GM19467 (cell line): ENCODE results near the gene MAP2K5.

Experiments used
- ATAC-seq: cut with Tn5 transposase; IDR thresholded peaks from one replicate; pipeline ENCODE4 v1.9.1; 2021; ENCODE audit warnings: mild to moderate bottlenecking, moderate library complexity; ENCODE audit not compliant: unreplicated experiment

The MAP2K5 gene

DNA sequence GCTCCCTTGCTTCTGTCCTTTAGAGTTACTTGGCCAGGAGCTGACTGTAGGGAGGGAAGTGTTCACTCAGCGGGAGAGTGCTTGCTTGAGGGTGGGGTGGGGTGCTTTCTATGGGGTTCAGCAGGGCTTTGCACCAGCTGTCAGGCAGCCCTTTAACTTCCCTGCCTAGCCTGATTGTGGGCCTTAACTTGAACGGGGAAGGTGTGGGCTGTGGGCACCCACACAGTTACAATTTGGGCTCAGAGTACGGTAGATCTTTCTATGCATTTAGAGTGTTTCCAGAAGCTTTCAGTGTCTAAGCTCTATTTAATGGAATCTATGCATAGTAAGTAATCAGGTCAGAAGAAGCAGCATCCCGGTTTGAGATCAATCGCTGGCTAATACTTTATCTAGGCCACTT lies 234.6 kb downstream of the MAP2K5 start:
- ATAC-seq, result no peak

DNA sequence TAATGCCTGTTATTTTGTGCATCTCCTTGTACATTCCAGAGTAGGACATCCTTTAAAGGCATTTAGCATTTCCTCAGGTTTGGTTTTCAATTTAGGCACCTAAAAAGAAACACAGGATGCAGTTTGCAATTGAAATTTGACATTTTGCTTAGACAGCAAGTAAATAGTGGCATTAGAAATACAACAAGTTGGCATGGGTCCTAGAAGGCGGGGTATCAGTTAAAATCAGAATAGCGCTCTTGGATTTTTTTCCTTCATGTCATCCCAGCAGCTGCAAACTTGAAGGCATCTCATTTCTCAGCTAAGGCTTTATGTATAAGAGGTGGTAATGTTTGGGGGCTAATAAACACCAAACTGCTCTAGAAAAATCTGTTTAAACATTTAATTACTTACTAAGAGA lies 235.3 kb downstream of the MAP2K5 start:
- no peak for ATAC-seq

- ATAC-seq, result no peak
Observed at GRCh38 chr15:67778968-67779548, 236.6 kb downstream of the MAP2K5 start.

- no peak for ATAC-seq
Observed at GRCh38 chr15:67779549-67780111, 237.1 kb downstream of the MAP2K5 start.

DNA sequence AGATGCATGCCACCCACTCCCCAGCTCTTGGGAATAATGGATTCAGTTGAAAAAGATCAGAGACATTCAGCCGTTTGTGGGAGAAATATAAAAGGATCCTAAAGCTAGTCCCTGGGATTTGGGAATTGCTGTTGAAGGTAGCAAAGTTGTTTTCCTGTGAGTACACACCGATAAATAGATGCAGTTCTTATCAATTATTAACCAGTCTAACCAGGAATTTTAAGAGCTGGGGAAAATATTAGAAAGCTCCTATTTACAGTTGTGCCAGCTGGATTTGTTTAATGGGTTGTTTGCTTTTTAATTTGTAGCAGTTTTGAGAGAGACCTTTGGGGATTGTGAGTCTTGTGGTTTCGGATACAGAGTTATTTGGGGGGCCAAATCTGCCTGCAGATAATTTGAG lies 238.6 kb downstream of the MAP2K5 start:
- ATAC-seq, result no peak

DNA sequence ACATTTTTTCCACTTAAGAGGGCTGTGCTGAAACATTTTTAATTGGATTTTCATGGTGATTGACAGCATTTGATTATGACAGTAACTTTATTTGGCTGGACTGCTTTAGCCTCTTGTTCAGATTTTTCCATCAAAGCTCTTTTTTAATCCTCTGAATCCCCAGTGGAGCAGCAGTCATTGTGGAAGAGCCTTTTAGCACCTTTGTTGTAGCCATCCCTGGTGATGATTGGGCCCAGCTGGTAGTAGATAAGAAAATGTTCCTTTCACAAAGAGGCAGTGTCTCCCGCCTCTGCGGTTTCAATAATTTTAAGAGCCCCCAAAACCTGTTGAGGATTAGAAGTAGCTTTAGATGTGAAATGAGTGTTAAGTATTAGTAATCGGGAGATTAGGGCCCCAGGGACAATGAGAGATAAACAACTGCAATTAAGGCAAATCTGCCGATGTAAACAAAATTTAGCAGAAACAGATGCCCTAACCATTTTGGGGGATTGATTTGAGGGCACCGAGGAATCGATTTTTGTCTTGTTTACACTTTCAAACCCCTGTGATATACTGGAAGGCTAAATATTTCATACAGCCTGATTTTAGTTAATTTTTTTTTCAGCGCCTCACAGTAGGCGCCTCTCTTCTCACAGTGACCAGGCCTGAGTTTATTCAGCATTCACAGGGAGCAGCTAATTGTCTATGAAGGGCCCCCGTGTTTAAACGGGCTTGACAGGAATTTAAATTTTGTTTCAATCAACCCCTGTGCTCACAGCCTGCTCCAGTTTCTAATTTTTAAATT lies 239.6 kb downstream of the MAP2K5 start:
- no peak for ATAC-seq

DNA sequence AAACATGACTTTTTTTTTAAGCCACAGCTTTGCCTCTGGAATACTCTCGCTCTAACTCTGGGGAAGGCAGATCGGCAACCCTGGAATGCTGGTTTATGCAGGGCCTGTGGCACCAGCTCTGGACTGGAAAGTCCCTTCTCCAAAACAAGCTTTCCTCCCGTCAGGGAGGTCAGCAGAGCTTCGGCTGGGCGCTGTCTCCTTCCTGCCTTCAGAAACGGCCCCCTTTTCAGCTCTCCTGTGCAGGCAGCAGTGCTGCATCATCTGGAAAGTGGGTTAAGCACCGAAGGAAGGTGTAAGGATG lies 240.1 kb downstream of the MAP2K5 start:
- ATAC-seq, result no peak

- ATAC-seq, result peak; percentile 49
Observed at GRCh38 chr15:67783303-67783702, 240.8 kb downstream of the MAP2K5 start.

DNA sequence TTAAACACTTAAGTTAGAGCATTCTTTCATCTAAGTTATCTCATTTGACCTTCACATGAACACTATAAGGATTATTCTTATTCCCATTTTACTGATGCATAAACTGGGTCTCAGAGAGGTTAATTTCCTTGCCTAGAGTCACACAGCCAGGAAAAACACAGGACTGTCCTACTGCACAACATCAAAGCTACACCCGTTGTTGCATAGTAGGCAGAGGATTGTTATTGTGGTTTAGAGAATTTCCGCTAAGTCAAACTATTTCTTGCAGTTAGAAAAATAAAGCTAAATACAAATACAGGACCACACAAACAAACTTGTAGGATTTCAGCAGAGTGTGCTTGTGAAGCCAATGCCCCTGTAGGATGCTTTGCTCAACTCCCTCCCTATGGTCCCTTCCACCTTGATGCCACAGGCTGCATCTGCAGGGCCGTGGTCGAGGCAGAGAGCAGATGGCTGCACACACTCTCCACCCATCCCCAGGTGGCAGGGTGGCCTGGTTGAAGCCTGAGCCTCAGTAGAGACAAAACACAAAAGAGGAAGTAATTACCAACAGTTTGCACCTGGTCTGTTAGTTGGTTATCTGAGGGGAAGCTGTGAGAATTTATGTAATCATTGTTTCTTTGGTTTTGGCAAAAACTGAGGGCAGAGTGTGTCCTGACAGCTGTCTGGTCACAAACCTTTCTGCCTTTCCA lies 241.7 kb downstream of the MAP2K5 start:
- ATAC-seq, result peak; percentile 80

GRCh38 chr15:67784856-67785430 lies 242.4 kb downstream of the MAP2K5 start:
- ATAC-seq, result peak; percentile 12

- no peak for ATAC-seq
Observed at GRCh38 chr15:67785431-67785830, 242.9 kb downstream of the MAP2K5 start.

- no peak for ATAC-seq
Observed at GRCh38 chr15:67786646-67787045, 244.1 kb downstream of the MAP2K5 start.

DNA sequence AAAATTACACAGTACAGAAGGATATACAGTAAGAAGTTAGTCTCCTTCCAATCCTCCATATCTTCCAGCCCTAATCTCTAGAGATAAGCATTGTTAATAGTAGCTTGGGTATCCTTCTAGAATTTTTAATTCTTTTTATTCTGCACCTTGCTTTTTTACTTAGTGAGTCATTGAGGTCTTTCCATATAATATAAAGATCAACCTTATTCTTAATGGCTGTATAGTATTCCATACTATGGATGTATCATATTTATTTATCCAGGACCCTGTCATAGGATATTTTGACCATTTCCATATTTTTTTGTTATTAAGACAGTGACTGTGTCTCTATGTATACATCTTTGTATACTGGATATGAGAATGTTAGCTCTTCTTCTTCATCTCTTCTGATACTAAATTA lies 246.5 kb downstream of the MAP2K5 start:
- no peak for ATAC-seq

DNA sequence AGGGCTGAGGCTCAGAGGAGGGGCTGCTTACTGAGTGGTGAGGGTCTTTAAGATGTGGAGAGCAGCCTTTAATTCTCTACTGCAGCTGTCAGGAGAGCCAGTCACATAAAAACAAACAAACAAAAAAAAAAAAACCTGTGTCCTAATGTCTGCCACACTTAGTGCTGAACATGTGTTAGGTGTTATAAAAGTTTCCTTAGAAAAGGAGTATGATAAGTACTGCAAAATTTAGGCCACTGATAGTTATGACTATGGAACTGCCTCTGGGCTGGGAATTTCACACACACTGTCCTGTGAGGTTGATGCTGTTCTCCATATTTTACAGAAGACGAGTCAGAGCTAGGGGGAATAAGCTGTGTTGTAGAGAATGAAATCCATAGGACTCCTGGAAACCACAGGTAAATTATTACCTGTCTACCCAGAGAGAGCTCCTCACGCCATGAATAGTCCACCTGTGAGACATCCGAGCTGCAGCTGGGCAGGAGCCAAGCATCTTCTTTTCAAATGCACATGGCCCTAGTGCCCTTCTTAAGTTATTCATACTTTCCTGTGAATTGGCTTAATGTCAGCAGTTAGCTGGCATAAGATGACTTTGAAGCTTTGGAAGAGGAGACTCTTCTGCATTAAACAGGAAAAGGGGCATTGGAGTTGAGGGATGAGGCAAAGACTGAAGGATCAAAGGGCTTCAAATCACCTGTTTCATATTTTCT lies 248.3 kb downstream of the MAP2K5 start:
- no peak for ATAC-seq

DNA sequence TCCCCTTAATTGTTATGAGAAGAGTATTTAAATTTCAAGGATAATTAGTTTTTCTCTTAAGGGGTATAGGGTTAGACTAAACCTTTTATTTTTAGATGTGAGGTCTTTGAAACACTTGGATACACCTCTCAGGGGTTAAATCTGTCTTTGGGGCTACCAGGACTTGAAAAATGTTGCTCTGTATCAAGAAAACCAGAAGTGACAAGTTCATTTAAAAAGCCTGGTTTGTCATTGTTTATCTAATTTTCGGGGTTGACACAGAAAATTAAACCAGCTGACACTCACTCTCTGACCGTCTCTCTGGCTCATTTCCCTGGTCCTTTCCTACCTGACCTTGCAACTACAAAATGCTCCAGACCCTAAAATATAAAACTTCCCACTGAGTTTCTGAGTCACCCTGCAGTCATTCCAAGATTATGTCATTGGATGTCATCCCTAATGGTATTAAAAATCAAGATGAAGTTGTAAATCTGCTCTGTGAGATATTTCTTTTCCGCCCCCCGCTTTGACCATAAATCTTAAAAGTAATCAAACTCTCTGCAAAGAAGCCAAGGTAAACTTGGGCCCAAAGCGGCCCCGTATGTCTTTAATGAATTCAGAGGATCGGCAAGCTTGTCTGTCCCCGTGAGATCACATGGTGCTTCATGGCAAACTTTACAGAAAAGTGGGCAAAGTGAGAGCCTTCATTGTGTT lies 249.9 kb downstream of the MAP2K5 start:
- ATAC-seq, result no peak

GRCh38 chr15:67794832-67795574 lies 252.5 kb downstream of the MAP2K5 start:
- no peak for ATAC-seq

GRCh38 chr15:67796196-67797127 lies 254.0 kb downstream of the MAP2K5 start:
- no peak for ATAC-seq

- no peak for ATAC-seq
Observed at GRCh38 chr15:67799801-67800205, 257.3 kb downstream of the MAP2K5 start.

- ATAC-seq, result no peak
Observed at GRCh38 chr15:67801142-67801541, 258.6 kb downstream of the MAP2K5 start.
